PC-9 (cell line): ENCODE data around the gene RIOX2.

Experiments used
- EZH2 ChIP-seq: fragments of 200-600 bp; sonication (generic); IDR thresholded peaks from 2 replicates; pipeline ENCODE4 v1.8.0; 2017; ENCODE audit warnings: antibody characterized with exemption, low read depth
- TF ChIP-seq, protein P1 (sequence below): fragments of 200-600 bp; sonication (generic); conservative IDR thresholded peaks from 2 replicates; pipeline ENCODE4 v1.6.1; 2017; ENCODE audit warnings: mixed run types, antibody characterized with exemption, mild to moderate bottlenecking, moderate library complexity

DNA sequence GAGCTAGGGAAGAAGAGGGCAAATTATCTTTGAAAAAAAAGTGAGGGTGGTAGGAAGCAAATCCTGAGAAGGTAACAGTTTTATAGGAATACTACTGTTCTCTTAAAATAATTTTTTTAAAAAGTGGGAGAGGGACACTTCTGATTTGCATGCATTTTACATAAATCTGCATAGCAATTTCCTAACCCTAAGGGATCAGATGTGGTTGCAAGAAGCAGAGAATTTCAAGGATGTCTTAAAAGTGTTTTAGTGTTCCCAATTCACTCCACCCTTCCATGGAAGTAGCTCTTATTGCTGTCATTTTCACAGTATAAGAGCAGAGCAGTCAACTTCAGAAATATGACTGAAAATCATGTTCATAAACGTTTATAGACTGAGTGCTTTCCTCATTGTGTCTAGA lies 27.8 kb upstream of the RIOX2 start:
- TF ChIP-seq, protein P1, sequence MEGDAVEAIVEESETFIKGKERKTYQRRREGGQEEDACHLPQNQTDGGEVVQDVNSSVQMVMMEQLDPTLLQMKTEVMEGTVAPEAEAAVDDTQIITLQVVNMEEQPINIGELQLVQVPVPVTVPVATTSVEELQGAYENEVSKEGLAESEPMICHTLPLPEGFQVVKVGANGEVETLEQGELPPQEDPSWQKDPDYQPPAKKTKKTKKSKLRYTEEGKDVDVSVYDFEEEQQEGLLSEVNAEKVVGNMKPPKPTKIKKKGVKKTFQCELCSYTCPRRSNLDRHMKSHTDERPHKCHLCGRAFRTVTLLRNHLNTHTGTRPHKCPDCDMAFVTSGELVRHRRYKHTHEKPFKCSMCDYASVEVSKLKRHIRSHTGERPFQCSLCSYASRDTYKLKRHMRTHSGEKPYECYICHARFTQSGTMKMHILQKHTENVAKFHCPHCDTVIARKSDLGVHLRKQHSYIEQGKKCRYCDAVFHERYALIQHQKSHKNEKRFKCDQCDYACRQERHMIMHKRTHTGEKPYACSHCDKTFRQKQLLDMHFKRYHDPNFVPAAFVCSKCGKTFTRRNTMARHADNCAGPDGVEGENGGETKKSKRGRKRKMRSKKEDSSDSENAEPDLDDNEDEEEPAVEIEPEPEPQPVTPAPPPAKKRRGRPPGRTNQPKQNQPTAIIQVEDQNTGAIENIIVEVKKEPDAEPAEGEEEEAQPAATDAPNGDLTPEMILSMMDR: no peak
- no peak for TF ChIP-seq EZH2
